Measurements from ENCODE around the gene ZMYND11. TPM values are rescaled to one million over a fixed set of nuclear protein-coding genes. Genes with fewer than 3 reads are reported as not detected.

Gene ZMYND11
- total and polyA plus RNA-seq, 2 donors (not counting 1 experiment from before 2014, with no cell fraction given), result 57.0 to 68.4 TPM

DNA sequence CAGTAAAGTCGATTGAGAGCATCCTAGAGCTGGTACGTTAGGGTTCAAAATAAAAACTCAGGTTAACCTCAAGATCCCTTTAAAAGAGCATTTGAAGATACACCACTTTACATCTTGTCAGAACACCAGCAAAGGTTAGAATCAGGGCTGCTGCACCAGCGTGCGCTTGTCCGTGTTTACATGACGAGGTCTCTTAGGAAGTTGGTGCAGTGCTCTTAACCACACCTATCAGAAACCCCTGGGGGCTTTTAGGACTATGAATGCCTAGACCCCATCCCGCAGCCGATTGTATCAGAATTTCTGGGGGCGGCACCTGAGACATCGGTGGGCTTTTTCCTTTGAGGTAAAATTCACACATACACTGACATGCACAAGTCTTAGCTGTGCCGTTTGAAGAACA is 97.6 kb downstream of the ZMYND11 start:
- H3K4me1 ChIP-seq (ENCODE audit: control insufficient read depth, extremely low read depth, insufficient read depth, low read length), result no peaks in the 10 kb centered on the region
- no peak overlapping the region for H3K4me2 ChIP-seq (ENCODE audit: extremely low read depth, insufficient read depth, low read length)
- DNase-seq (ENCODE audit: low read depth in 2 of 2), result no peak
- H3K27ac ChIP-seq (ENCODE audit: insufficient read depth, low read length), result no peak overlapping the region
- no peak overlapping the region for H3K9ac ChIP-seq (ENCODE audit: insufficient read depth, low read length)
- no peaks in the 10 kb centered on the region for H4K20me1 ChIP-seq (ENCODE audit: control insufficient read depth, extremely low read depth, insufficient read depth, low read length)
- H3K9me3 ChIP-seq (ENCODE audit: control insufficient read depth, insufficient read depth, low read depth, low read length), result no peaks in the 10 kb centered on the region
- TF ChIP-seq CTCF (conservative IDR thresholded peaks at IDR 0.05 in 1 of 2, IDR thresholded peaks at IDR 0.05 in 1 of 2; ENCODE audit: low read depth in 1 of 2, low read length in 2 of 2), result no peak
- no peak for TF ChIP-seq EZH2 (IDR thresholded peaks at IDR 0.05; ENCODE audit: low read length, missing control alignments)
- H3K36me3 ChIP-seq (ENCODE audit: control insufficient read depth, insufficient read depth, low read length), result no peaks in the 10 kb centered on the region
- H2AFZ ChIP-seq (ENCODE audit: low read length), result no peak overlapping the region
- no peaks in the 10 kb centered on the region for H3K27me3 ChIP-seq (ENCODE audit: control insufficient read depth, insufficient read depth, low read length)
- H3K4me3 ChIP-seq (replicated peaks in 1 of 4; ENCODE audit: control extremely low read depth in 1 of 4, insufficient read depth in 1 of 4, low read depth in 3 of 4, low read length in 4 of 4), result no peak overlapping the region
- H3K79me2 ChIP-seq (ENCODE audit: control insufficient read depth, insufficient read depth, low read length), result no peaks in the 10 kb centered on the region

- Histone ChIP-seq H3K27ac (ENCODE audit: insufficient read depth, low read length) (no peak overlapping the region), H4K20me1 (ENCODE audit: control insufficient read depth, extremely low read depth, insufficient read depth, low read length) (no peaks in the 10 kb centered on the region), H3K27me3 (ENCODE audit: control insufficient read depth, insufficient read depth, low read length) (no peaks in the 10 kb centered on the region), H3K4me2 (ENCODE audit: extremely low read depth, insufficient read depth, low read length) (no peak overlapping the region), H3K4me3 (replicated peaks in 1 of 4; ENCODE audit: control extremely low read depth in 1 of 4, insufficient read depth in 1 of 4, low read depth in 3 of 4, low read length in 4 of 4) (no peak overlapping the region), H3K36me3 (ENCODE audit: control insufficient read depth, insufficient read depth, low read length) (no peaks in the 10 kb centered on the region), H3K4me1 (ENCODE audit: control insufficient read depth, extremely low read depth, insufficient read depth, low read length) (no peaks in the 10 kb centered on the region), H3K9ac (ENCODE audit: insufficient read depth, low read length) (no peak overlapping the region), H2AFZ (ENCODE audit: low read length) (no peak overlapping the region), H3K79me2 (ENCODE audit: control insufficient read depth, insufficient read depth, low read length) (no peaks in the 10 kb centered on the region), H3K9me3 (ENCODE audit: control insufficient read depth, insufficient read depth, low read depth, low read length) (no peaks in the 10 kb centered on the region)
- no peak for TF ChIP-seq EZH2 (IDR thresholded peaks at IDR 0.05; ENCODE audit: low read length, missing control alignments)
- no peak for TF ChIP-seq CTCF (conservative IDR thresholded peaks at IDR 0.05 in 1 of 2, IDR thresholded peaks at IDR 0.05 in 1 of 2; ENCODE audit: low read depth in 1 of 2, low read length in 2 of 2)
- peak; percentile 9 to 51 for DNase-seq (ENCODE audit: low read depth in 2 of 2)
These were observed 99.6 kb downstream of the ZMYND11 start for GRCh38 chr10:234708-235406.

DNA sequence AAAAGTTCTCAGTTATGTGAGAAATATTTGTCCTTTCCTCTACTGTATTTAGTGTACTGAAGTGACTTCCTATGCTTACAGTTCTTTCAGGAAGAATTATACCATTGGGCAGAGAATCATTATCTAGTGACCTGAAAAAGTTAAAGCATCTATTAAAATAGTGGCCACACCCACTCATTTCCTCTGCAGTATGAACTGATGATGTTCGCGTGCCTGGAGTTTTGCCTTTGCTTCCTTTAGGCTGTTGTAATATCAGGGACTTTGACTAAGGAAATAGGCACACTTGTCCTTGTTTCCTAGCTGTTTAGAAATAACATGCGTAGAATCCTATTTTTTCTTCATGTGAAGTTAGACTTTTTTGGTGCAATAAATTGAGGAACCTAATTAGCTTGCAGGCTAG is 100.7 kb downstream of the ZMYND11 start:
- H3K9ac ChIP-seq (ENCODE audit: insufficient read depth, low read length), result no peak overlapping the region
- no peak for TF ChIP-seq CTCF (conservative IDR thresholded peaks at IDR 0.05 in 1 of 2, IDR thresholded peaks at IDR 0.05 in 1 of 2; ENCODE audit: low read depth in 1 of 2, low read length in 2 of 2)
- no peak for TF ChIP-seq EZH2 (IDR thresholded peaks at IDR 0.05; ENCODE audit: low read length, missing control alignments)
- H3K79me2 ChIP-seq (ENCODE audit: control insufficient read depth, insufficient read depth, low read length), result no peaks in the 10 kb centered on the region
- no peak overlapping the region for H3K4me3 ChIP-seq (replicated peaks in 1 of 4; ENCODE audit: control extremely low read depth in 1 of 4, insufficient read depth in 1 of 4, low read depth in 3 of 4, low read length in 4 of 4)
- H3K4me2 ChIP-seq (ENCODE audit: extremely low read depth, insufficient read depth, low read length), result no peak overlapping the region
- no peak for DNase-seq (ENCODE audit: low read depth in 2 of 2)
- H3K27ac ChIP-seq (ENCODE audit: insufficient read depth, low read length), result no peak overlapping the region
- no peaks in the 10 kb centered on the region for H4K20me1 ChIP-seq (ENCODE audit: control insufficient read depth, extremely low read depth, insufficient read depth, low read length)
- no peaks in the 10 kb centered on the region for H3K9me3 ChIP-seq (ENCODE audit: control insufficient read depth, insufficient read depth, low read depth, low read length)
- no peaks in the 10 kb centered on the region for H3K36me3 ChIP-seq (ENCODE audit: control insufficient read depth, insufficient read depth, low read length)
- no peak overlapping the region for H2AFZ ChIP-seq (ENCODE audit: low read length)
- no peaks in the 10 kb centered on the region for H3K4me1 ChIP-seq (ENCODE audit: control insufficient read depth, extremely low read depth, insufficient read depth, low read length)
- H3K27me3 ChIP-seq (ENCODE audit: control insufficient read depth, insufficient read depth, low read length), result no peaks in the 10 kb centered on the region
